ENCODE data around the gene IL36A.

IL36A gene

DNA sequence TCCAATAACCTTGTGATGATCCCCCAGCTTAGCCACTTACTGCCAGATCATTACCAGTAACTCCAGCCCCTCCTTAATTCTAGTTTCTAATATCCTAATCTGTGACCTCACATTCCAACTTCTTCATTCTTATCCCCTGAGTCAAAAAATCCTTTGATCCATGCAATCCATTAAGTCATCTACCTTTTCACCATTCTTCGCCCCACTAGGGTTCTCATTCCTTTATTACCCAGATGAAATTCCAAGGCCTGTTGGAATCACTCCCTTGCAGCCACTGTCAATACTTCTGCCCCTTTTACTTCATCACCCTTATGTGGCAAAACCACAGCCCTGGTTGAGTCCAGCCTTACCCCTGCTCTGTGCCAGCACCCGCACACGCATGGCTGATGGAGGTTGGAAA, 47.7 kb upstream of the IL36A start (continued):
- TF ChIP-seq ZNF518A (tag by site-specific recombination; conservative IDR thresholded peaks at IDR 0.05; ENCODE audit: low read depth): no peak
- no peak for TF ChIP-seq ZNF561 (tag by site-specific recombination; IDR thresholded peaks at IDR 0.05; ENCODE audit: borderline replicate concordance)
- TF ChIP-seq, protein P1, sequence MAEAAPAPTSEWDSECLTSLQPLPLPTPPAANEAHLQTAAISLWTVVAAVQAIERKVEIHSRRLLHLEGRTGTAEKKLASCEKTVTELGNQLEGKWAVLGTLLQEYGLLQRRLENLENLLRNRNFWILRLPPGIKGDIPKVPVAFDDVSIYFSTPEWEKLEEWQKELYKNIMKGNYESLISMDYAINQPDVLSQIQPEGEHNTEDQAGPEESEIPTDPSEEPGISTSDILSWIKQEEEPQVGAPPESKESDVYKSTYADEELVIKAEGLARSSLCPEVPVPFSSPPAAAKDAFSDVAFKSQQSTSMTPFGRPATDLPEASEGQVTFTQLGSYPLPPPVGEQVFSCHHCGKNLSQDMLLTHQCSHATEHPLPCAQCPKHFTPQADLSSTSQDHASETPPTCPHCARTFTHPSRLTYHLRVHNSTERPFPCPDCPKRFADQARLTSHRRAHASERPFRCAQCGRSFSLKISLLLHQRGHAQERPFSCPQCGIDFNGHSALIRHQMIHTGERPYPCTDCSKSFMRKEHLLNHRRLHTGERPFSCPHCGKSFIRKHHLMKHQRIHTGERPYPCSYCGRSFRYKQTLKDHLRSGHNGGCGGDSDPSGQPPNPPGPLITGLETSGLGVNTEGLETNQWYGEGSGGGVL (tag by site-specific recombination; IDR thresholded peaks at IDR 0.05): no peak
- no peak for TF ChIP-seq ZNF792 (tag by site-specific recombination; IDR thresholded peaks at IDR 0.05)

- CTCF ChIA-PET: interaction anchor here (0.6 to 4.8 kb wide), 29 partner anchors 9 to 432 kb away, joined by 3 to 48 read pairs (median 3); partner anchors contain the start of gene IL36G
- Histone ChIP-seq H3K4me3 (ENCODE audit: low read depth, low read length) (no peak overlapping the region), H3K36me3 (ENCODE audit: control insufficient read depth in 2 of 2, insufficient read depth in 1 of 2, low read length in 2 of 2) (no peaks in the 10 kb centered on the region), H3K9me3 (ENCODE audit: control insufficient read depth, insufficient read depth, low read depth, low read length) (no peaks in the 10 kb centered on the region), H3K4me1 (ENCODE audit: control insufficient read depth, insufficient read depth, low read length) (no peaks in the 10 kb centered on the region), H3K27ac (ENCODE audit: extremely low read depth, low read depth, low read length) (no peak overlapping the region)
- POLR2A ChIA-PET: interaction anchor here (0.5 kb wide), 1 partner anchor 363 kb away, joined by 3 read pairs; no protein-coding TSS in a partner anchor
- TF ChIP-seq SP7 (tag by site-specific recombination; IDR thresholded peaks at IDR 0.05) (no peak), GLIS1 (tag by site-specific recombination; IDR thresholded peaks at IDR 0.05) (peak; percentile 83), ZNF704 (tag by site-specific recombination; IDR thresholded peaks at IDR 0.05) (no peak), HOXA7 (CRISPR knock-in tag; IDR thresholded peaks at IDR 0.05; ENCODE audit: borderline replicate concordance) (no peak), GLIS2 (tag by site-specific recombination; IDR thresholded peaks at IDR 0.05) (0 out of 2 replicates have a peak, but pooled peaks have one; percentile 21), ZNF660 (tag by site-specific recombination; IDR thresholded peaks at IDR 0.05) (0 out of 2 replicates have a peak, but pooled peaks have one; percentile 33), ZNF174 (tag by site-specific recombination; IDR thresholded peaks at IDR 0.05) (no peak), ZNF280C (tag by site-specific recombination; IDR thresholded peaks at IDR 0.05) (no peak), ZNF138 (tag by site-specific recombination; IDR thresholded peaks at IDR 0.05; ENCODE audit: borderline replicate concordance) (no peak), ZIC2 (tag by site-specific recombination; IDR thresholded peaks at IDR 0.05) (0 out of 2 replicates have a peak, but pooled peaks have one; percentile 13), ZNF37A (tag by site-specific recombination; IDR thresholded peaks at IDR 0.05) (no peak), ZNF785 (tag by site-specific recombination; IDR thresholded peaks at IDR 0.05) (no peak), ZNF830 (tag by site-specific recombination; IDR thresholded peaks at IDR 0.05; ENCODE audit: low read depth) (no peak), ZNF433 (tag by site-specific recombination; IDR thresholded peaks at IDR 0.05; ENCODE audit: low read depth) (no peak), ZNF792 (tag by site-specific recombination; IDR thresholded peaks at IDR 0.05) (no peak)
- TF ChIP-seq, protein P2, sequence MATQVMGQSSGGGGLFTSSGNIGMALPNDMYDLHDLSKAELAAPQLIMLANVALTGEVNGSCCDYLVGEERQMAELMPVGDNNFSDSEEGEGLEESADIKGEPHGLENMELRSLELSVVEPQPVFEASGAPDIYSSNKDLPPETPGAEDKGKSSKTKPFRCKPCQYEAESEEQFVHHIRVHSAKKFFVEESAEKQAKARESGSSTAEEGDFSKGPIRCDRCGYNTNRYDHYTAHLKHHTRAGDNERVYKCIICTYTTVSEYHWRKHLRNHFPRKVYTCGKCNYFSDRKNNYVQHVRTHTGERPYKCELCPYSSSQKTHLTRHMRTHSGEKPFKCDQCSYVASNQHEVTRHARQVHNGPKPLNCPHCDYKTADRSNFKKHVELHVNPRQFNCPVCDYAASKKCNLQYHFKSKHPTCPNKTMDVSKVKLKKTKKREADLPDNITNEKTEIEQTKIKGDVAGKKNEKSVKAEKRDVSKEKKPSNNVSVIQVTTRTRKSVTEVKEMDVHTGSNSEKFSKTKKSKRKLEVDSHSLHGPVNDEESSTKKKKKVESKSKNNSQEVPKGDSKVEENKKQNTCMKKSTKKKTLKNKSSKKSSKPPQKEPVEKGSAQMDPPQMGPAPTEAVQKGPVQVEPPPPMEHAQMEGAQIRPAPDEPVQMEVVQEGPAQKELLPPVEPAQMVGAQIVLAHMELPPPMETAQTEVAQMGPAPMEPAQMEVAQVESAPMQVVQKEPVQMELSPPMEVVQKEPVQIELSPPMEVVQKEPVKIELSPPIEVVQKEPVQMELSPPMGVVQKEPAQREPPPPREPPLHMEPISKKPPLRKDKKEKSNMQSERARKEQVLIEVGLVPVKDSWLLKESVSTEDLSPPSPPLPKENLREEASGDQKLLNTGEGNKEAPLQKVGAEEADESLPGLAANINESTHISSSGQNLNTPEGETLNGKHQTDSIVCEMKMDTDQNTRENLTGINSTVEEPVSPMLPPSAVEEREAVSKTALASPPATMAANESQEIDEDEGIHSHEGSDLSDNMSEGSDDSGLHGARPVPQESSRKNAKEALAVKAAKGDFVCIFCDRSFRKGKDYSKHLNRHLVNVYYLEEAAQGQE (tag by site-specific recombination; IDR thresholded peaks at IDR 0.05): 0 out of 2 replicates have a peak, but pooled peaks have one; percentile 19
- TF ChIP-seq, protein P3, sequence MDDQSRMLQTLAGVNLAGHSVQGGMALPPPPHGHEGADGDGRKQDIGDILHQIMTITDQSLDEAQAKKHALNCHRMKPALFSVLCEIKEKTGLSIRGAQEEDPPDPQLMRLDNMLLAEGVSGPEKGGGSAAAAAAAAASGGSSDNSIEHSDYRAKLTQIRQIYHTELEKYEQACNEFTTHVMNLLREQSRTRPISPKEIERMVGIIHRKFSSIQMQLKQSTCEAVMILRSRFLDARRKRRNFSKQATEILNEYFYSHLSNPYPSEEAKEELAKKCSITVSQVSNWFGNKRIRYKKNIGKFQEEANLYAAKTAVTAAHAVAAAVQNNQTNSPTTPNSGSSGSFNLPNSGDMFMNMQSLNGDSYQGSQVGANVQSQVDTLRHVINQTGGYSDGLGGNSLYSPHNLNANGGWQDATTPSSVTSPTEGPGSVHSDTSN (CRISPR knock-in tag; IDR thresholded peaks at IDR 0.05): no peak
These were observed 46.7 kb upstream of the IL36A start for GRCh38 chr2:112958428-112959108.
